Coronary artery (tissue), 2 donors: ENCODE results near the gene CIT.

Source experiments
- DNase-seq: peaks from one replicate; pipeline ENCODE4 v3.0.0-alpha.2; 2017; ENCODE audit warnings: low spot score
- H3K27ac ChIP-seq, 2 donors: fragments of 200-600 bp; sonication (generic); one replicate each; pipeline ENCODE4 v1.5.1; 2016 to 2019
- H3K4me3 ChIP-seq: fragments of 200-600 bp; sonication (generic); 2 replicates; pipeline ENCODE4 v1.5.1; 2016; ENCODE audit warnings: mild to moderate bottlenecking, moderate library complexity
- TF ChIP-seq, protein P1 (sequence below): fragments of 200-600 bp; sonication (generic); IDR thresholded peaks from one replicate; pipeline ENCODE4 v1.5.1; 2019; ENCODE audit warnings: antibody characterized with exemption

Gene CIT

DNA sequence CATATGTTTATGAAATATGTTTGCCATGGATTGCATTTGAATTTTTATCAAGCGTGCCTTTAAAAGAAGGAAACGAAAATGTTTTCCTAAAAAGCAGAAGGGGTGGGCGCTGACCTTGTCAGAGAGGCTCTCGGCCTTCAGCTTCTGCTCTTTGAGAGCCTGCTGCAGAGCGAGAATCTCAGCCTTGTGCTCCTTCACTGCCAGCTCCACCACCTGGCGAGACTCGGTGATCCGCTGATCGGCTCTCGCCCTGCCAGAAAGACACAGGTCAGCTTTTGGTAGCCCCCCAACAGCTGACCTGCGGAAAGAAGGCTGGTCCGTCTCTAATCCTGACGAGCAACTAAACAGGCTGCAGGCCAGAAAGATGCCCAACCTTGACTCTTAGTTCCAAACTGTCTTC, 146.7 kb downstream of the CIT start:
- Histone ChIP-seq H3K27ac (no peak overlapping the region), H3K4me3 (no peak overlapping the region)
- TF ChIP-seq, protein P1, sequence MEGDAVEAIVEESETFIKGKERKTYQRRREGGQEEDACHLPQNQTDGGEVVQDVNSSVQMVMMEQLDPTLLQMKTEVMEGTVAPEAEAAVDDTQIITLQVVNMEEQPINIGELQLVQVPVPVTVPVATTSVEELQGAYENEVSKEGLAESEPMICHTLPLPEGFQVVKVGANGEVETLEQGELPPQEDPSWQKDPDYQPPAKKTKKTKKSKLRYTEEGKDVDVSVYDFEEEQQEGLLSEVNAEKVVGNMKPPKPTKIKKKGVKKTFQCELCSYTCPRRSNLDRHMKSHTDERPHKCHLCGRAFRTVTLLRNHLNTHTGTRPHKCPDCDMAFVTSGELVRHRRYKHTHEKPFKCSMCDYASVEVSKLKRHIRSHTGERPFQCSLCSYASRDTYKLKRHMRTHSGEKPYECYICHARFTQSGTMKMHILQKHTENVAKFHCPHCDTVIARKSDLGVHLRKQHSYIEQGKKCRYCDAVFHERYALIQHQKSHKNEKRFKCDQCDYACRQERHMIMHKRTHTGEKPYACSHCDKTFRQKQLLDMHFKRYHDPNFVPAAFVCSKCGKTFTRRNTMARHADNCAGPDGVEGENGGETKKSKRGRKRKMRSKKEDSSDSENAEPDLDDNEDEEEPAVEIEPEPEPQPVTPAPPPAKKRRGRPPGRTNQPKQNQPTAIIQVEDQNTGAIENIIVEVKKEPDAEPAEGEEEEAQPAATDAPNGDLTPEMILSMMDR = no peak
- no peak for DNase-seq

DNA sequence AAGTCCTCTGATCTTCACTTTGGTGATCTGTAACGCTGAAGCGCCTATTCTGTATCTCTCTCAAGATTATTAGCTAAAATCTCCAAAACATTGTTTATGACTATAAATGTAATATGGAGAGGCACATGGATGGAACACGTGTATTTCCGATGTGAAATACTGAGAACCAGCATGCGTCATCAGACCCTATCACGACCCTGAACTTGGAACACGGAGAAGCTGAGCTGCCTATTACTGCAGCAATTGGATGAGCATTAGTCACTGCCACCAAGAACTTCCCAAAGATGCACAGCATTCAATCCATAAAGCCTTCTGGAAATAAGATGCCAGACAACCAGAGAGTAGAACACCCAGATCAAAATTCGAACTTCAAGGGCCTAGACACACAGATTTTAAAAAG, 147.2 kb downstream of the CIT start:
- H3K27ac ChIP-seq = no peak overlapping the region
- TF ChIP-seq, protein P1 = no peak
- no peak for DNase-seq
- no peak overlapping the region for H3K4me3 ChIP-seq

DNA sequence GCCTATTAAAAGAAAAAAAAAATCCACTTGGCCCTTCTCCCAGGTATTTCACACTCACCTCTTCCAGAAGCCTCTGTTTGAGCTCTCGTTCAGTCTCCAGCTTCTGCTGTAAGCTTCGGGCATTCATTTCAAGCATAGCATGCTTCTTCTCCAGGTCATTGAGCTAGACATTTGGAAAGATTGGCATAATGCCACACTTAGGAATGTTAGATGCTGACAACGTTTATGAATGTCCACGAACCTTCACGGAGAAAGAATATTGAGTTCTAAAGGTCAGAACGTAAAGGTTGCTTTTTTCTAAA, 148.7 kb downstream of the CIT start:
- TF ChIP-seq, protein P1 = no peak
- Histone ChIP-seq H3K27ac (no peak overlapping the region), H3K4me3 (no peak overlapping the region)
- no peak for DNase-seq

DNA sequence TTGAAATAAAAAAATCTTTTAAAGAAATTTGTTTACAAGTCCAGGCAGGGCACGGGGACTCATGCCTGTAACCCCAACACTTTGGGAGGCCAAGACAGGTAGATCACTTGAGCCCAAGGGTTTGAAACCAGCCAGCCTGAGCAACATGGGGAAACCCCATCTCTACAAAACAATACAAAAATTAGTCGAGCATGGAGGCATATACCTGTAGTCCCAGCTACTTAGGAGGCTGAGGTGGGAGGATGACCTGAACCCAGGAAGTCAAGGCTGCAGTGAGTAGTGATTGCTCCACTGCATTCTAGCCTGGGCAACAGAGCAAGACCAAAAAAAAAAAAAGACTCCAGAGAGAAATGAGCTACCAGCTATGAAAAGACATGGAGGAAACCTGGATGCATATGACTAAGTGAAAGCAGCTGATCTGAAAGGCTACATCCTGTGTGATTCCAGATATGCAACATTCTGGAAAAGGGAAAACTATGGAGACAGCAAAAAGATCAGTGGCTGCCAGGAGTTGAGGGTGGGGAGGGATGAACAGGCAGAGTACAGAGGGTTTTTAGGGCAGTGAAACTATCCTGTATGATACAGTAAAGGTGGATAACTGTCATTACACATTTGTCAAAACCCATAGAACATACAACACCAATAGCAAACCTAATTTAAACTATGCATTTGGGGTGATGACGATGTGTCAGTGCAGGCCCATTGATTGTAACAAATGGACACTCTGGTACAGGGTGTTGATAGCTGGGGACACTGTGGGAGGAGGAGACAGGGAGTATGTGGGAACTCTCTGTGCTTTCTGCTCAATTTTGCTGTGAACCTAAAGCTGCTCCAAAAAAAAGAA, 149.3 kb downstream of the CIT start:
- no peak overlapping the region for H3K4me3 ChIP-seq
- TF ChIP-seq, protein P1 = no peak
- no peak for DNase-seq
- no peak overlapping the region for H3K27ac ChIP-seq

DNA sequence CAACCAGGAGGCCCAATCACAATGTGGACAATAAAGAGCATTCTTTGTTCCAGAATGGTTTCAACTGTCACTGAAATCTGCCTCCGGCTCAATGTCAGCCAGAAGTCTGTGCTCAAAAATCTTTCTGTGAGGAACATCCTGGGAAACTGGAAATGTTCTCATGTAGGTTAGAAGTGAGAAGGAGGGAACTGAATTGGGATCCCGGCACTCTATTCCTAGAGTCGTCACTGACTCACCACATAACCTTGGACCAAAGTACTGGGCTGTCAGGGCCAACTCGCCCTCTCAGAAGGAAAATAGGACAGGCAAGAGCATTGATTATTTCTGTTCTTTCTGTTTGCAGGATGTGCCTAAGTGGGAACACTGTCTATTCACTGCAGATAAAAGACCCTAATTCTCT, 151.6 kb downstream of the CIT start:
- no peak for DNase-seq
- Histone ChIP-seq H3K27ac (no peak overlapping the region), H3K4me3 (no peak overlapping the region)
- TF ChIP-seq, protein P1 = no peak

DNA sequence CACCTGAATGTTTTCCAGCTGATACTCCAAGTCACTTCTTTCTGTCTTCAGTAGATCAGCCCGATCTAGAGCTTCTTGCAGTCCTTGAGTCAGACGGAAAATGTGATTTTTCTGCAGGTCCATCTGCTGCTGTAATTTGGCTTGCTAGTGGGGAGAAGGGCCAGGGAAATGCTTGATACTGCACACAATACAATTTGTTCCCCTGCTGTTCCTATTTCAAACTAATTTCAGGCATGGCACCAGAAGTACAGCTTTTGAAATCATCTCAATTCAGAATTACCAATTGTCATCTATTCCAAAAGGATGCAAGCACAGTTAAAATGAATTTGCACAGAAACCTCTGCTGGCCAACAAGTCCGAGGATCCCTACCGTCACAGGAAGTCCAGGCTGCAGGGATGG, 155.8 kb downstream of the CIT start:
- TF ChIP-seq, protein P1 = no peak

DNA sequence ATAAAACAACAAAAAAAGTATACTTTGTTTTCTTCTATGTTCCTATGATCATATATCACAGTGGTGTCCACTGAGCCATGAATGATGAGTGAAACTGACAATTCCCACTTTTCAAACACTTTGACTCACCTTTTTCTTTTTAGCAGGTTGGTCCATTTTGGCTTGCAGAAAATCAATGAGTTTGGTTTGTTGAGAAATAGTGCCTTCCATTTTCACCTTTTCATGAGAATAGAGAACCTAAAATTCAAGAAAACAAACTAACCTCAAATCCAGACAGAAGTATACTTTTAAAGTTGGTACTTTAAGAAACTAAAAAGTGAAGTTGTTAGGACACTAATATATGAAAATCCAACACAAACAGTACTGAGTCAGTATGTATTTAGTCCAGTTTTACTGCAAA, 156.8 kb downstream of the CIT start:
- DNase-seq = no peak
- TF ChIP-seq, protein P1 = no peak
- Histone ChIP-seq H3K4me3 (no peak overlapping the region), H3K27ac (no peak overlapping the region)

More for the DNA sequence above, 155.8 kb downstream of the CIT start:
- Histone ChIP-seq H3K4me3 (no peak overlapping the region), H3K27ac (no peak overlapping the region)
- no peak for DNase-seq
